HepG2 (cell line): ENCODE measurements around the gene PRKACB. TPM values are rescaled to one million over a fixed set of nuclear protein-coding genes. Genes with fewer than 3 reads are reported as not detected.

Experiments used
- ATAC-seq: fragments of 200-7000 bp; cut with Tn5 transposase; 3 replicates; pipeline ENCODE4 v1.9.1; 2020; ENCODE audit warnings: mild to moderate bottlenecking, moderate library complexity
- BruUV-seq: library from RNA; stranded (reverse); fragments of 400-500 nt; replicated peaks from 2 replicates; lab custom pipeline; 2021; lab: Mats Ljungman, UMichigan
- CTCF ChIA-PET: fragments of 300-600 bp; formaldehyde crosslinking; extraction: SDS; loops from one replicate; lab custom pipeline; 2021; ENCODE audit warnings: low total read pairs, inconsistent platforms, low intra/inter-chr PET ratio; lab: Yijun Ruan, JAX
- POLR2A ChIA-PET: fragments of 350-600 bp; sonication (Branson Sonifier 250); formaldehyde crosslinking; loops from one replicate; lab custom pipeline; 2020; ENCODE audit warnings: antibody characterized with exemption, inconsistent platforms; lab: Yijun Ruan, JAX
- DNase-seq: peaks from one replicate; pipeline ENCODE4 v3.0.0-alpha.2; 2015; ENCODE audit warnings: low spot score
- FAIRE-seq: peaks from 3 replicates; lab custom pipeline; 2011; peaks lifted over from hg19 to GRCh38; lab: Jason Lieb, UNC
- H2AFZ ChIP-seq: one replicate; pipeline ENCODE4 v1.6.1; 2011; ENCODE audit warnings: low read length, inconsistent platforms
- H3K27ac ChIP-seq: fragments of 300-600 bp; 3 replicates; pipeline ENCODE4 v1.8.0; 2011; ENCODE audit warnings: mixed run types, mild to moderate bottlenecking, mixed read lengths, low read length, inconsistent platforms; ENCODE audit not compliant: insufficient read depth; ENCODE audit errors: extremely low read length
- H3K27me3 ChIP-seq, 2 experiments: fragments of 200-600 bp in 1 of 2; 2 replicates in 1 of 2; 3 replicates in 1 of 2; pipeline versions ENCODE4 v1.6.0 to v1.8.0; 2011; ENCODE audit warnings: low read length in 2 of 2, mild to moderate bottlenecking in 2 of 2, moderate library complexity in 2 of 2, inconsistent platforms in 1 of 2; ENCODE audit not compliant: insufficient read depth in 2 of 2, control insufficient read depth in 1 of 2
- H3K36me3 ChIP-seq, 2 experiments: fragments of 200-600 bp in 1 of 2; replicated peaks in 1 of 2; 2 replicates in 1 of 2; 3 replicates in 1 of 2; pipeline versions ENCODE4 v1.5.1 to v1.8.0; 2011; ENCODE audit warnings: low read length in 2 of 2, inconsistent platforms in 1 of 2; ENCODE audit not compliant: insufficient read depth in 2 of 2, control insufficient read depth in 1 of 2
- H3K4me1 ChIP-seq: 2 replicates; pipeline ENCODE4 v1.5.1; 2012; ENCODE audit warnings: low read length, inconsistent platforms; ENCODE audit not compliant: insufficient read depth
- H3K4me2 ChIP-seq: 2 replicates; pipeline ENCODE4 v1.6.0; 2011; ENCODE audit warnings: low read depth, low read length, inconsistent platforms
- H3K4me3 ChIP-seq, 3 experiments: fragments of 200-600 bp in 1 of 3; sonication (generic), shearing (Covaris generic) in 1 of 3; replicated peaks in 1 of 3; 2 replicates each; pipeline ENCODE4 v1.5.1; 2011 to 2016; ENCODE audit warnings: low read length in 3 of 3, inconsistent platforms in 2 of 3, low read depth in 2 of 3, mild to moderate bottlenecking in 2 of 3, control low read depth in 1 of 3, mixed read lengths in 1 of 3; ENCODE audit not compliant: insufficient read depth in 1 of 3
- H3K79me2 ChIP-seq: one replicate; pipeline ENCODE4 v1.6.1; 2011; ENCODE audit warnings: low read length, inconsistent platforms; ENCODE audit not compliant: insufficient read depth
- H3K9ac ChIP-seq: 2 replicates; pipeline ENCODE4 v1.6.0; 2011; ENCODE audit warnings: mild to moderate bottlenecking, low read depth, low read length, inconsistent platforms; ENCODE audit not compliant: insufficient read depth
- H3K9me3 ChIP-seq: 2 replicates; pipeline ENCODE4 v1.5.1; 2012; ENCODE audit warnings: mild to moderate bottlenecking, low read length
- H4K20me1 ChIP-seq: 2 replicates; pipeline ENCODE4 v1.6.0; 2011; ENCODE audit warnings: inconsistent platforms, mild to moderate bottlenecking, low read length, moderate library complexity; ENCODE audit not compliant: insufficient read depth
- ATM ChIP-seq: fragments of 450-650 bp; IDR thresholded peaks from 2 replicates; pipeline ENCODE4 v1.7.1; 2017; ENCODE audit warnings: mild to moderate bottlenecking, borderline replicate concordance
- CEBPB ChIP-seq: IDR thresholded peaks from 2 replicates; pipeline ENCODE4 v1.6.1; 2011; ENCODE audit warnings: low read depth, low read length, improper control_type of control experiment, borderline replicate concordance
- TAF15 ChIP-seq: fragments of 200-400 bp; formaldehyde crosslinking; IDR thresholded peaks from one replicate; pipeline ENCODE4 v1.6.1; 2018; ENCODE audit warnings: mild to moderate bottlenecking, low read depth, low read length; ENCODE audit not compliant: poor library complexity, severe bottlenecking
- TSC22D2 ChIP-seq: sonication (generic); formaldehyde crosslinking; IDR thresholded peaks from 2 replicates; pipeline ENCODE4 v1.5.1; 2020; ENCODE audit warnings: missing genetic modification reagents, mild to moderate bottlenecking, borderline replicate concordance
- WGBS: methylation state at CpG from one replicate; pipeline ENCODE4 v1.1.6; 2017; ENCODE audit warnings: low lambda C conversion rate; 5-methylcytosine and 5-hydroxymethylcytosine counted together
- in situ Hi-C: cut with HindIII; loops from 2 replicates; pipeline ENCODE4 v1.10.0; 2017; ENCODE audit warnings: low pct_unique_long_range_greater_than_20kb; ENCODE audit not compliant: extremely low pct_ligation_motif_present
- intact Hi-C: fragments of 100-400 bp; cut with micrococcal nuclease; formaldehyde crosslinking; loops from one replicate; pipeline ENCODE4 v1.10.0; 2022; ENCODE audit not compliant: unreplicated experiment
- polyA plus RNA-seq, 8 experiments: library from polyadenylated mRNA; depleted of rRNA in 3 of 8; stranded (reverse) in 7 of 8; unstranded in 1 of 8; fragments of >200 nt; fragmentation: Illumina TruSeq in 4 of 8; extraction: Trizol in 4 of 8; gene quantifications; 2 replicates each; pipeline versions ENCODE4 v1.2.1 to v1.2.3, GENCODE V29; 2011 to 2016; ENCODE audit warnings: low read depth in 4 of 8, missing spikeins in 1 of 8, mixed read lengths in 1 of 8; ENCODE audit not compliant: insufficient read depth in 1 of 8
- total RNA-seq, 5 experiments: library from RNA; depleted of rRNA; stranded (reverse); fragments of >200 nt; fragmentation: Illumina TruSeq; extraction: Trizol; gene quantifications; 2 replicates each; pipeline ENCODE4 v1.2.3, GENCODE V29; 2016; ENCODE audit warnings: low read depth in 1 of 5
- TF ChIP-seq, protein P1 (sequence below): sonication (generic); formaldehyde crosslinking; IDR thresholded peaks from 2 replicates; pipeline ENCODE4 v1.5.1; 2020; ENCODE audit warnings: missing genetic modification reagents, mild to moderate bottlenecking, borderline replicate concordance
- TF ChIP-seq, protein P2 (sequence below): sonication (generic); formaldehyde crosslinking; IDR thresholded peaks from 2 replicates; pipeline ENCODE4 v1.5.1; 2020; ENCODE audit warnings: missing genetic modification reagents, mild to moderate bottlenecking, borderline replicate concordance
- TF ChIP-seq, protein P3 (sequence below): sonication (generic); formaldehyde crosslinking; IDR thresholded peaks from 2 replicates; pipeline ENCODE4 v1.8.1; 2023; ENCODE audit warnings: mild to moderate bottlenecking, missing genetic modification reagents, borderline replicate concordance
- TF ChIP-seq, protein P4 (sequence below): sonication (generic); formaldehyde crosslinking; IDR thresholded peaks from 2 replicates; pipeline ENCODE4 v1.8.0; 2022; ENCODE audit warnings: missing genetic modification reagents, mild to moderate bottlenecking, inconsistent platforms, borderline replicate concordance

The PRKACB gene
- total and polyA plus RNA-seq, 2 of the 13 experiments (the other 11 are each of a cell fraction or from before 2014, with no cell fraction given): 3.5 to 5.8 TPM

DNA sequence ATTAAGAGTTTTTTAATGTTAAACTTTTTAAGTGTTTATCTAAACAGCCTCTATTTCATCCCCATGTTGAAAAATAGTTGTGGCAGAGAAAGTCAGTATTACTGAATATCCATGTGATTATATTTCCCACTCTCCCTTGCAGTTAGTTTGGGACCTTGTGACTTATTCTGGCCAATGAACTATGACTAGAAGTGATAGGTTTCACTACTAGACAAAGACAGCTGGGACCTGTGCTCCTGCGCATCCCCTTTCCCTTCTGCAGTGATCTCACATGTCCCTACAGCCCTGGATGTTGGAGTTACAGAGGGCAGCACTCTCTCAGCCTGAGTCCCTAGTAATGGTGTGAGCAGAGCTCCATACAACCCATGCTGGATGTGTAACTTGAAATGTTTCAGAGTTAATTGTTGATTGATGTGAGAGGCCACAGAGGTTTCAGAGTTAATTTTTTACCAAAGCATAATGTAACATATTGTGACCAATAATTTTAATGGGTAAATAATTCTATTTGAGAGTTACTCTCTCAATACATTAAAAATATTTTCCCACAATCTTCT, 138.8 kb downstream of the PRKACB start (continued):
- TF ChIP-seq, protein P1, sequence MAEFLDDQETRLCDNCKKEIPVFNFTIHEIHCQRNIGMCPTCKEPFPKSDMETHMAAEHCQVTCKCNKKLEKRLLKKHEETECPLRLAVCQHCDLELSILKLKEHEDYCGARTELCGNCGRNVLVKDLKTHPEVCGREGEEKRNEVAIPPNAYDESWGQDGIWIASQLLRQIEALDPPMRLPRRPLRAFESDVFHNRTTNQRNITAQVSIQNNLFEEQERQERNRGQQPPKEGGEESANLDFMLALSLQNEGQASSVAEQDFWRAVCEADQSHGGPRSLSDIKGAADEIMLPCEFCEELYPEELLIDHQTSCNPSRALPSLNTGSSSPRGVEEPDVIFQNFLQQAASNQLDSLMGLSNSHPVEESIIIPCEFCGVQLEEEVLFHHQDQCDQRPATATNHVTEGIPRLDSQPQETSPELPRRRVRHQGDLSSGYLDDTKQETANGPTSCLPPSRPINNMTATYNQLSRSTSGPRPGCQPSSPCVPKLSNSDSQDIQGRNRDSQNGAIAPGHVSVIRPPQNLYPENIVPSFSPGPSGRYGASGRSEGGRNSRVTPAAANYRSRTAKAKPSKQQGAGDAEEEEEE (CRISPR knock-in tag): no peak
- TF ChIP-seq, protein P2, sequence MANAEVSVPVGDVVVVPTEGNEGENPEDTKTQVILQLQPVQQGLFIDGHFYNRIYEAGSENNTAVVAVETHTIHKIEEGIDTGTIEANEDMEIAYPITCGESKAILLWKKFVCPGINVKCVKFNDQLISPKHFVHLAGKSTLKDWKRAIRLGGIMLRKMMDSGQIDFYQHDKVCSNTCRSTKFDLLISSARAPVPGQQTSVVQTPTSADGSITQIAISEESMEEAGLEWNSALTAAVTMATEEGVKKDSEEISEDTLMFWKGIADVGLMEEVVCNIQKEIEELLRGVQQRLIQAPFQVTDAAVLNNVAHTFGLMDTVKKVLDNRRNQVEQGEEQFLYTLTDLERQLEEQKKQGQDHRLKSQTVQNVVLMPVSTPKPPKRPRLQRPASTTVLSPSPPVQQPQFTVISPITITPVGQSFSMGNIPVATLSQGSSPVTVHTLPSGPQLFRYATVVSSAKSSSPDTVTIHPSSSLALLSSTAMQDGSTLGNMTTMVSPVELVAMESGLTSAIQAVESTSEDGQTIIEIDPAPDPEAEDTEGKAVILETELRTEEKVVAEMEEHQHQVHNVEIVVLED (CRISPR knock-in tag): no peak
- TF ChIP-seq CEBPB (no peak), ATM (no peak)

DNA sequence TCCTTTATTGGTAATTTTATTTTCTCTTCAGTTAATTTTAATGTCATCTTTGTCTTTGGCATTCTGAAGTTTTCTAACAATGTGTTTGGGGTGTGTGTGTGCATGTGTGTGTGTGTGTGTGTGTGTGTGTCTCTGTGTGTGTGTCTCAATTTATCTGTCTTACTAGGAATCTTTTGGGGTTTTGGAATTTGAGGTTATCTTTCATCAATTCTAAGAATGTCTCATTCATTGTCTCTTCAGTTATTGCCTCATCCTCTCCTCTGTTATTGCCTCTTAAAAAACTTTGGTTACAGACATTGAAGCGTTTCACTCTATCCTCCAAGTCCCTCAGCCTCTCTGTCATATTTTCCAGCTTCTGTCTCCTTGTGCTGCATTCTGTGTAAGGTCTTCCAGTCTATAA, 139.3 kb downstream of the PRKACB start:
- ChIA-PET POLR2A (no interaction called here), CTCF (no interaction called here)
- Histone ChIP-seq H3K79me2 (no peaks in the 10 kb centered on the region), H3K36me3 (no peaks in the 10 kb centered on the region), H3K4me3 (no peak overlapping the region), H3K27me3 (no peaks in the 10 kb centered on the region), H3K9ac (no peak overlapping the region), H3K4me1 (no peaks in the 10 kb centered on the region), H3K9me3 (peaks cover 11% of the 10 kb centered on the region), H3K4me2 (no peak overlapping the region), H4K20me1 (no peaks in the 10 kb centered on the region)
- BruUV-seq: no TSS peak
- in situ Hi-C loops: no loop called here
- ATAC-seq (no peak), FAIRE-seq (no peak), DNase-seq (no peak)
- TF ChIP-seq, protein P3, sequence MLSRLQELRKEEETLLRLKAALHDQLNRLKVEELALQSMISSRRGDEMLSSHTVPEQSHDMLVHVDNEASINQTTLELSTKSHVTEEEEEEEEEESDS (CRISPR knock-in tag): no peak
- TF ChIP-seq, protein P4, sequence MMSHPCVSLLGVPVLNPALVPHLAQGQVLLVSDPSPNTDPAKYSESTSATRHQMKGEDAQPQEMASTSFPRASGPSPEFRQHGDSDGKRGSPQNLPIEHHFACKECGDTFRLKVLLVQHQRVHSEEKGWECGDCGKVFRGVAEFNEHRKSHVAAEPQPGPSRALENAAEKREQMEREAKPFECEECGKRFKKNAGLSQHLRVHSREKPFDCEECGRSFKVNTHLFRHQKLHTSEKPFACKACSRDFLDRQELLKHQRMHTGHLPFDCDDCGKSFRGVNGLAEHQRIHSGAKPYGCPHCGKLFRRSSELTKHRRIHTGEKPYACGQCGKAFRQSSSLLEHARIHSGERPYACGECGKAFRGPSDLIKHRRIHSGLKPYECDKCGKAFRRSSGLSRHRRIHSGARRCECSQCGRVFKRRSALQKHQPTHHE: no peak
- TF ChIP-seq TAF15 (no peak), TSC22D2 (CRISPR knock-in tag) (no peak)
- TF ChIP-seq, all 625 proteins: peak for 0
- Histone ChIP-seq H2AFZ (no peak overlapping the region), H3K27ac (no peak overlapping the region)
- intact Hi-C loops: no loop called here
- WGBS: 0% methylated on average over 1 of the region's 1 CpG
